Right lung (tissue), 5 donors: ENCODE results near the gene ADAM15. TPM values are rescaled to one million over a fixed set of nuclear protein-coding genes. Genes with fewer than 3 reads are reported as not detected.
A peak's percentile ranks its signal among the peaks of the same experiment; 100 is the strongest.

Source experiments
- DNase-seq, 2 donors: peaks; one replicate each; pipeline ENCODE4 v3.0.0-alpha.2; 2013
- polyA plus RNA-seq, 5 donors: library from polyadenylated mRNA; unstranded; fragments of 120-200 nt; gene quantifications; one replicate each; pipeline versions ENCODE4 v1.2.1 to v1.2.3, GENCODE V29; 2013; ENCODE audit warnings: inconsistent platforms in 1 of 5, low replicate concordance in 1 of 5; ENCODE audit not compliant: insufficient read length in 5 of 5, insufficient read depth in 1 of 5

The ADAM15 gene
- polyA plus RNA-seq, 5 donors, result 50.0 to 103 (median 64.8) TPM

- DNase-seq, result no peak
Measured at GRCh38 chr1:155009742-155010141, 41.4 kb upstream of the ADAM15 start.

DNA sequence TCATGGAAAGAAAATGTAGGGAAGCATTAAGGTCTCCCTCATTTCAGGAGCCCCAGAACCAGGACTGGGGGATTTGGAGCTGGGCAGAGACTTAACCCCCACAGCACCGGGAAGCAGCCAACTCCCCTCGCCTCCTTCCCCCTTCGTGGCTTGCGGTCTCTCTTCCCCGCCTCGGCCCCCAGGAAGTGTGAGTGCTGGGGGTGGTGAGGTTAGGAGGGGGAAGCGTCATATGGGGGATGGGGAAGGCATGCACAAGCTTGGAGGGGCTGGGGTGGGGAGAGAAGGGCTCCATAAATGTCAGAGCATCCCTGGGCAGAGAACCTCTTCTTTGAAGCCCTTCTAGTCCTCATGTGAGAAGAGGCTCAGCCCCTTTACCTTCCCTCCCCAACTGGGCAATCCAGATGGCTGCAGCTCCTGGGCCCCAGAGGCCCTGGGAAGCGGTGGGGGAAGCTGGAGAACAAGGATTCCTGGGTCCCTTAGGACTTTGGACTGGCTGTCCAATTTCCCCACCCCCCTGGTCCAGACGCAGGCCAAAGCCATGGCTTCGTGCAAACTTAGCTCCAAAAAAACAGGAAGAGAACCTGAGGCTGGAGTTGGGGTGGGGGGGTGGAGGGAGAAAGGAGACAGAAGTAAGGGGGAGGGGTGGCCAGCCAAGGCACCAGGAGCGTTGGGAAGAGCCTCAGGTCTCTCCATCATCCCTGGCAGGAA is 40.8 kb upstream of the ADAM15 start:
- no peak for DNase-seq

DNA sequence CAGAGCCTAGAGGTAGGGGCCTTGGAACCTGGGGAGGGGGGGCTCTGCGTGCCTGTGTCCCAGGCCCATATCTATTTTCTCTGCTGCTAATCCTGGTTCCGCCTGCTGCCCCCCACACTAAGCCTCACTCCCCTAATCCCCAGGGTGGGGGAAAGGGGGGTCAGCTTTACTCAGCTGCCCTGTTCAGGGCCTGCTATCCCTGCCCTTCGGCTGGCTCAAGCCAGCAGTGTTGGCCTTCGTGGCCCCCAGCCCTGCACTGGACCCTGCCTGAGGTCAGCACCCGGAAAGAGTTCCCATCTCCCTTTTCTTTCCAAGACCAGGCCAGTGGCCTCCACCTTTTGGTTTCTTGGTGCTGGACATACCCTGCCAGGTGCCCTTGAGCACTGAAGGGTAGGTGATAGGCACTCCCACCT is 40.1 kb upstream of the ADAM15 start:
- no peak for DNase-seq

- DNase-seq, result no peak
Measured at GRCh38 chr1:155011437-155012025, 39.6 kb upstream of the ADAM15 start.

- peak; percentile 53 to 73 for DNase-seq
Measured at GRCh38 chr1:155012026-155012546, 39.0 kb upstream of the ADAM15 start.

GRCh38 chr1:155012776-155013602 is 38.1 kb upstream of the ADAM15 start:
- DNase-seq, result no peak

- no peak for DNase-seq
Measured at GRCh38 chr1:155013632-155014031, 37.5 kb upstream of the ADAM15 start.

- DNase-seq, result no peak
Measured at GRCh38 chr1:155014709-155015508, 36.2 kb upstream of the ADAM15 start.

DNA sequence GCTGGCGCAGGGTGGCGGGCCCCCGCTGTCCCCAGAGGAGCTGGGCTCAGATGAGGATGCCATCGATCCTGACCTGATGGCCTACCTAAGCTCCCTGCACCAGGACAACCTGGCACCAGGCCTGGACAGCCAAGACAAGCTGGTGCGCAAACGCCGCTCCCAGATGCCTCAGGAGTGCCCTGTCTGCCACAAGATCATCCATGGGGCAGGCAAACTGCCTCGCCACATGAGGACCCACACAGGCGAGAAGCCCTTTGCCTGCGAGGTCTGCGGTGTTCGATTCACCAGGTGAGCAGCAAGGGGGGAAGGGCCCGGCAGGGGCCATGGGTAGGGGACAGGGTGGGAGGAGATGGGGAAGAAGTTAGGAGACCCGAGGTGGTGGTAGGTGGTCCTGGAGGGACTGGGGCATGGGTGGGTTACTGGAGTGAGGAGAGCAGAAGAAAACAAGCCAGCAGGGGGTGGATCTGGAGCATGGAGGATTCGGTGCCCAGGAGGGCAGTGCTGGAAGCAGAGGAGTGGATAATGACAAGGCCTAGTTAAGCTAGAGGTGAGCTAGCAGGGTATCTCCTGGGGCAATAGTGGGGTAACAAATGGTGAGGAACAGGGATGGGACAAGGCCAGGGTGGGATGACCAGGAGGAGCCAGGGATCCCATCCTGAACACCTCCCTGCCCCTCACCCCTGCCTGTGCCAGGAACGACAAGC is 35.4 kb upstream of the ADAM15 start:
- DNase-seq, result no peak

GRCh38 chr1:155016231-155016831 is 34.8 kb upstream of the ADAM15 start:
- no peak for DNase-seq

- peak; percentile 82 to 87 for DNase-seq
Measured at GRCh38 chr1:155017041-155017945, 33.8 kb upstream of the ADAM15 start.

DNA sequence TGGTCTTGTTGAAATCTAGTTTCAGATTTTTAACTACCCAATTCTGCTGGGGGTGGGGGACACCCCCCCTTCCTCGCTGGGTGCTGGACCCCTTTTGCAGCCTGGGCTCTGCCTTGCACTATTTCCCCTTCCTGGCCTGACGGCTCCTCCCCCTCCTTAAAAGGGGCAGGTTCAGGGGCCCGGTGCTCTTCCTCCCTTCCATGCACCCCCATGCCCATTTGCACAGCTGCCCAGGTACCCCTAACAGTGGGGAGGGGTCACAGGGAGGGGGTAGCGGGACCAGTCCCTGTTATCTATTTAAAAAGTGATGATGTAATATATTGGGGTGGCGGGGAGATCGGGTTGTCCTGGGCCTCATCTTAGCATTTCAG is 33.2 kb upstream of the ADAM15 start:
- DNase-seq, result no peak

- DNase-seq, result no peak
Measured at GRCh38 chr1:155018617-155019348, 32.3 kb upstream of the ADAM15 start.

- no peak for DNase-seq
Measured at GRCh38 chr1:155019377-155020245, 31.5 kb upstream of the ADAM15 start.

DNA sequence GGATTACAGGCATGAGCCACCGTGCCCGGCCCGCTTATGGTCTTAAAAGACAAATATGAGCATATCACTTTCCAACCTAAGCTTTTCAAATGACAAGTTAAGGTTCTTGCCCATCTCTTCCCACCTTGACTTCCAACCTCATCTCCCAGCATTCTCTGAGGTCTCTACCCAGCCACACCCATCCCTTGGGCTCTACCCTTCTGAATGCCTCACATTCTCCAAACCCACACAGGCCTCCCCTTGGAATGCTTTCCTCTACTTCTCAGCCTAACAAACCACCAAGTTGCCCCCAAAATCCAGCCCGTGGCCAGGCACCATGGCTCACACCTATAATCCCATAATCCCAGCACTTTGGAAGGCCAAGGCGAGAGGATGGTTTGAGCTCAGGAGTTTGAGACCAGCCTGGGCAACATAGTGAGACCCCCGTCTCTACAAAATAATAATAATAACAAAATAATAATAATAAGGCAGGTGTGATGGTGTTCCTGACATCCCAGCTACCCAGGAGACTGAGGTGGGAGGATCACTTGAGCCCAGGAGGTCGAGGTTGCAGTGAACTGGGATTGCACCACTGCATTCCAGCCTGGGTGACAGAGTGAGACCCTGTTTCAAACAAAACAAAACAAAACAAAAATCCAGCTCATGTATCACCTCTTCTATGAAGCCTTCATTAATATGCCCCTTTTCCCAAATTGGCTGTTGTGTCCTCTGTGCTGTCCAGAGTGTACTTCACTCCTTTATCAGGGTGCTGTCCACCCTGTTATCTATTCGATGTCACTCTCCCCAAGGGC is 28.8 kb upstream of the ADAM15 start:
- no peak for DNase-seq

DNA sequence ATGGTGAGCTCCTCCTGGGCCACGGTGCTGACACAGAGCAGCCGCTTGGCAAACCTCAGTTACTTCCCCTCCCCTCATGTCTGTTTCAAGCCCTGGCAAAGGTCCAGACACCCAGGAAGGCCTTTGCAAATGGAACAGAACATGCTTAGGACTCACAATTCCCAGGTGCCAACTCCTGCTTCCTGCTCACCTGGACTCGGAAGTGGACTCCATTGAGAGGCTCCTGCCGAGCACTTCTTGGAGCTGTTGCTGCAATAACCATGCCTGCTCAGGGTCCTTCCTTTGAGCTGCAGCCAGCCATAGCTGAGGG is 28.2 kb upstream of the ADAM15 start:
- DNase-seq, result no peak

DNA sequence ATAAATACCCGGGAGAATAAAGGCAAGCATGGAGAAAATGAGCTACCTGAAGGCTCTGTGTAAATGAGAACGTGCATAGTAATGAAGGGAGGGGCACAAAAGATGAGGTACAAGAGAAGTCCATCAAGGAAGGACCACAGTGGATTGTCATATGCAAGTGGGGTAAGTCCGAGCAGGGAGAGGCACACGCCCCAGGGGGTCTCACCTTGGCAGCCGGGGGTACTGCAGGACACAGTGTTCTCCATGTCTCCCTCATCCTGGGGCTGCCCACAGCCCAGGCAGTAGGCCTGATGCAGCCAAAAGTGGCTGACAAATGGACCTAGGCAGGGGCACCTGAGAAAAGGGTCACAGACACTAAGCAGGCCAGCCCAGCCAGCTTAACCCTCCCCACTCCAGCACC is 27.5 kb upstream of the ADAM15 start:
- DNase-seq, result no peak
